ENCODE results near the gene DLL3. TPM values are rescaled to one million over a fixed set of nuclear protein-coding genes. Genes with fewer than 3 reads are reported as not detected.

Gene DLL3
- polyA plus RNA-seq, 2 of the 4 experiments (the other 2 are of a cell fraction), result 6.7 to 6.8 TPM

DNA sequence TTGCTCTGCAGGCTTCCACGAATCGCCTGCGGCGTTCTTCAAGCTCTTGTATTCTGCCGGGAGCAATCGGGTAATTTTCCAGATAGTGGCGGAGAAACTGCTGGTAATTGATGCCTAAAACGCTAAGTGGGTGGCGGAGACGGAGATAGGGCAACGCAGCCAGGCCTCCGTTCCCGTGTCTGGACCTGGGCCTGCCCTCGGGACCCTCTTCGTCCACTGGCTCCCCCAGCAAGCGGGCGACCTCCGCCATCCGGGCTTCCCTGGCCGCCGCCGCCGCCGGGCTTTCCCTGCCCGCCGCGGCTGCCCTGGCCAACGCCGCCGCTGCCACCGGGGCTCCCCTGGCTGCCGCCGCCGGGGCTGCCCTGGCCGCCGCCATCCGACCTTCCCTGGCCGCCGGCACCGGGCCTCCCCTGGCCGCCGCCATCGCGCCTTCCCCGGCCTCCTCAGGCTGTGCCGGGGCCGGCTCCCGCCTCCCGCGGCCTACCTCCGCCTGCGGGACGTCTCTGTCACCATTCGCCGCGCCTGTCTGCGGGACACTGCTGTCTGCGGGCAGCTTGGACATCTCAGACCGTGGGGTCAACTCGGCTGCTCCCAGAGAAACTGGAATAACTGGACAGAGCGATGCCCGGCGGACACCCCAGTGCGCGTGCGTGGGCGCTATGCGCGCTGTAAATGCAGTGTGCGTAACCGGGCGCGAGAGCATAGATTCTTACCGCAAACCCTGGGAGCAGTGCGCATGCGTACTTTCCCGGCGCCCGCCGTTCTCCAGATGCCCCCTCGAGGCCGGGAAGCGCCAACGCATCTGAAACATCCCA lies 41.0 kb downstream of the DLL3 start, which contains the start of gene EID2 (continued):
- TF ChIP-seq SREBF2 (IDR thresholded peaks at IDR 0.05), result no peak; the same call in 1 of the 2 replicates
- TF ChIP-seq CHD4 (IDR thresholded peaks at IDR 0.05; ENCODE audit: borderline replicate concordance), result no peak
- no peak for TF ChIP-seq TFCP2L1 (CRISPR knock-in tag; IDR thresholded peaks at IDR 0.05)
- TF ChIP-seq, protein P1, sequence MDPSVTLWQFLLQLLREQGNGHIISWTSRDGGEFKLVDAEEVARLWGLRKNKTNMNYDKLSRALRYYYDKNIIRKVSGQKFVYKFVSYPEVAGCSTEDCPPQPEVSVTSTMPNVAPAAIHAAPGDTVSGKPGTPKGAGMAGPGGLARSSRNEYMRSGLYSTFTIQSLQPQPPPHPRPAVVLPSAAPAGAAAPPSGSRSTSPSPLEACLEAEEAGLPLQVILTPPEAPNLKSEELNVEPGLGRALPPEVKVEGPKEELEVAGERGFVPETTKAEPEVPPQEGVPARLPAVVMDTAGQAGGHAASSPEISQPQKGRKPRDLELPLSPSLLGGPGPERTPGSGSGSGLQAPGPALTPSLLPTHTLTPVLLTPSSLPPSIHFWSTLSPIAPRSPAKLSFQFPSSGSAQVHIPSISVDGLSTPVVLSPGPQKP (IDR thresholded peaks at IDR 0.05; ENCODE audit: low read depth, low read length), result no peak
- no peak for TF ChIP-seq JUNB (IDR thresholded peaks at IDR 0.05)
- no peak for TF ChIP-seq CBX8 (IDR thresholded peaks at IDR 0.05)
- no peak for TF ChIP-seq CHD2 (IDR thresholded peaks at IDR 0.05; ENCODE audit: low read length, partially characterized antibody)
- TF ChIP-seq NPAS2 (CRISPR knock-in tag; IDR thresholded peaks at IDR 0.05; ENCODE audit: borderline replicate concordance), result no peak
- peak; percentile 40; the same call in 1 of the 2 replicates for TF ChIP-seq TP53 (CRISPR knock-in tag; IDR thresholded peaks at IDR 0.05)
- no peak for TF ChIP-seq POLR2AphosphoS2 (conservative IDR thresholded peaks at IDR 0.05; ENCODE audit: low read length)
- TF ChIP-seq RCOR1 (IDR thresholded peaks at IDR 0.05; ENCODE audit: low read depth, low read length), result no peak
- no peak for TF ChIP-seq BHLHE40 (IDR thresholded peaks at IDR 0.05; ENCODE audit: low read depth, low read length)
- TF ChIP-seq, protein P2, sequence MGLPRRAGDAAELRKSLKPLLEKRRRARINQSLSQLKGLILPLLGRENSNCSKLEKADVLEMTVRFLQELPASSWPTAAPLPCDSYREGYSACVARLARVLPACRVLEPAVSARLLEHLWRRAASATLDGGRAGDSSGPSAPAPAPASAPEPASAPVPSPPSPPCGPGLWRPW (IDR thresholded peaks at IDR 0.05), result no peak
- peak; percentile 64 for TF ChIP-seq MAZ (IDR thresholded peaks at IDR 0.05; ENCODE audit: borderline replicate concordance, low read depth, low read length)
- TF ChIP-seq POLR2A (IDR thresholded peaks at IDR 0.05; ENCODE audit: low read length), result peak; percentile 98
- TF ChIP-seq ESRRA (IDR thresholded peaks at IDR 0.05; ENCODE audit: borderline replicate concordance, low read length), result no peak
- peak; percentile 71 to 72 for TF ChIP-seq RAD21 (conservative IDR thresholded peaks at IDR 0.05 in 1 of 2, IDR thresholded peaks at IDR 0.05 in 1 of 2)
- TF ChIP-seq EHF (CRISPR knock-in tag; IDR thresholded peaks at IDR 0.05), result no peak
- no peak for TF ChIP-seq EP300 (IDR thresholded peaks at IDR 0.05)
- peak; percentile 76 to 92; a peak in 4 of 5 replicates for TF ChIP-seq JUN (IDR thresholded peaks at IDR 0.05)
- TF ChIP-seq, protein P3, sequence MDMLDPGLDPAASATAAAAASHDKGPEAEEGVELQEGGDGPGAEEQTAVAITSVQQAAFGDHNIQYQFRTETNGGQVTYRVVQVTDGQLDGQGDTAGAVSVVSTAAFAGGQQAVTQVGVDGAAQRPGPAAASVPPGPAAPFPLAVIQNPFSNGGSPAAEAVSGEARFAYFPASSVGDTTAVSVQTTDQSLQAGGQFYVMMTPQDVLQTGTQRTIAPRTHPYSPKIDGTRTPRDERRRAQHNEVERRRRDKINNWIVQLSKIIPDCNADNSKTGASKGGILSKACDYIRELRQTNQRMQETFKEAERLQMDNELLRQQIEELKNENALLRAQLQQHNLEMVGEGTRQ (IDR thresholded peaks at IDR 0.05), result no peak
- TF ChIP-seq GATA3 (IDR thresholded peaks at IDR 0.05; ENCODE audit: borderline replicate concordance), result no peak
- no peak for TF ChIP-seq HOXB5 (CRISPR knock-in tag; IDR thresholded peaks at IDR 0.05)
- TF ChIP-seq NR3C1 (IDR thresholded peaks at IDR 0.05), result no peak
- TF ChIP-seq PHF8 (IDR thresholded peaks at IDR 0.05; ENCODE audit: borderline replicate concordance, low read depth), result peak; percentile 83
- TF ChIP-seq, protein P4, sequence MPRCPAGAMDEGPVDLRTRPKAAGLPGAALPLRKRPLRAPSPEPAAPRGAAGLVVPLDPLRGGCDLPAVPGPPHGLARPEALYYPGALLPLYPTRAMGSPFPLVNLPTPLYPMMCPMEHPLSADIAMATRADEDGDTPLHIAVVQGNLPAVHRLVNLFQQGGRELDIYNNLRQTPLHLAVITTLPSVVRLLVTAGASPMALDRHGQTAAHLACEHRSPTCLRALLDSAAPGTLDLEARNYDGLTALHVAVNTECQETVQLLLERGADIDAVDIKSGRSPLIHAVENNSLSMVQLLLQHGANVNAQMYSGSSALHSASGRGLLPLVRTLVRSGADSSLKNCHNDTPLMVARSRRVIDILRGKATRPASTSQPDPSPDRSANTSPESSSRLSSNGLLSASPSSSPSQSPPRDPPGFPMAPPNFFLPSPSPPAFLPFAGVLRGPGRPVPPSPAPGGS (IDR thresholded peaks at IDR 0.05), result peak; percentile 92; the same call in 1 of the 3 replicates
- TF ChIP-seq, protein P5, sequence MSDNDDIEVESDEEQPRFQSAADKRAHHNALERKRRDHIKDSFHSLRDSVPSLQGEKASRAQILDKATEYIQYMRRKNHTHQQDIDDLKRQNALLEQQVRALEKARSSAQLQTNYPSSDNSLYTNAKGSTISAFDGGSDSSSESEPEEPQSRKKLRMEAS (IDR thresholded peaks at IDR 0.05), result peak; percentile 88
